Stimulated activated naive CD4-positive, alpha-beta T cell (primary cell): ENCODE data around the gene FARSB.
"Not testable (repeated sequence)": the region's sequence is repeated elsewhere in the genome, so short reads cannot be mapped to it uniquely, and the experiment has no call there.

Experiments
- DNase-seq, 6 experiments: peaks; one replicate each; lab custom pipeline; 2025; lab: John Stamatoyannopoulos, UW

The FARSB gene

DNA sequence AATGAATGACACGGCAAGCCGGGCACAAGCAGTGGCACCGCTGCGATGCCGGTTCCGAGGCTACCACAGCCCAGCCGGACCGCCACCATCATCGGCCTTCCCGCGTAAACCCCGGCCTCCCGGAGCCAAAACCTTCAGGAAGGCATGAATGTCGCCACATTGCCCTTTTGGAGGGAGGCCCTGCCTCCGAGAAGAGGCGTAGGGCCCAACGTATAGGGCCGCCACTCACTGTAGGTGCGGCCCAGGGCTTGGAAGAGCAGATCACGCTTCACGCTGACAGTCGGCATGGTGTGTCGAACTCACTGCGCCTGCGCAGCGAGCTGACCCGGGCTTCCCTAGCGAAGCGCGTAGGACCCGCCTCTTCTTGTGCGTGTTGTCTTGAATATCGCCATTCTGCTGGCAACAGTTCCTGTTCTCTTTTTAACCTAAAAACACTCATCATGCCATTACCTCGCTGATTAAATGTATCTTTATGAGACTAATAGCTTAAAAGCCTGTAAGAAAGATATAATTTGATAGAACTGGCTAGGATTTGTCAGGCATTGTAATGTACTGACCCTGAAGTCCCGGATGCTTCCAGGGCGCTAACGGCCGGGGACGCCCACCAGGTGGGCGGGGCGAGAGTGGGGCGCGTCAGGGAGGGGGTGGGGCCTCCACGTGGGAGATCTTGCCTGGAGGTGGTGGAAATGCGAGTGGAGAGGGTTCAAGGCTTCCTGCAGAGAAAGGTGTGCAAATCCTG lies at the start of gene FARSB:
FARSB (minus strand) TSS at position 306 of the 739 bp plus-strand sequence; CDS start at position 287, 19 bp downstream.
- DNase-seq, result peak; percentile 79 to 98 (median 94)

DNA sequence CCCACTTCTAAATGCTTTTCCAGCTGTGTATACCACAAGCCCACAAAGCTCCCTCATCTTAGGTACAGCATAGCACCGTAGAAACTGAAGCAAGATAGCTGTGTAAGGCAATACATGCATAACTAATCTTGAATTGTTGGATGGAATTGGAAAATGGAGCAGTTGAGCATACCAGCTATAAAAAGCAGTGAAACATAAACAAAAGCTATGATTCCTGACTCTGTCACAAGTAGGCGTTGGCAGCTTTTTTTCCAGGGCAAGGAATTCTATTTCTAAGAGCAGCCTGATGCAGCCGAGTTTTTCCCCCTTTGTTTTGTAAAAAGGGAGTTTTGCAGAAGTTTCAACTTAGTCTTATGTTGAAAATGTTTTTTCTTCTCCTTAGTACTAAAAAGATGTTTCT lies 48.0 kb upstream of the FARSB start:
- DNase-seq, result no peak

DNA sequence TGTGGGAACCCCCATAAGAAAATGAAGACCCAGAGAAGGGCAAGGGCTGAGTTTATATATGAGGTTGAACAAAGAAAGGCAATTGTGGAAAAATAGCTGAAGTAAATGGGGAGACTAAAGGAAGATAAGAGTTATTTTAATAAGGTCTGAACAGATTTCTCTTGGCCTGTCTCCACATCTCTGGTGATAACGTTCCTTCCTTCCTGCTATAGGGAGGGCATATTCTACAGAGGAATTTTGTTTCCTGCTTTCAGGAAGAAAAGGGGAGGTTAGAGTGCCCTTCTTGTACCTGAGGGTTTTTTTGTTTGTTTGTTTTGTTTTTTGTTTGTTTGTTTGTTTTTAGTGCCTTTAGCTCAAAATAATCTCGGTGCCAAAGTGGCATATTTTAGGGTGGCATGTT lies 47.2 kb upstream of the FARSB start:
- no peak for DNase-seq

DNA sequence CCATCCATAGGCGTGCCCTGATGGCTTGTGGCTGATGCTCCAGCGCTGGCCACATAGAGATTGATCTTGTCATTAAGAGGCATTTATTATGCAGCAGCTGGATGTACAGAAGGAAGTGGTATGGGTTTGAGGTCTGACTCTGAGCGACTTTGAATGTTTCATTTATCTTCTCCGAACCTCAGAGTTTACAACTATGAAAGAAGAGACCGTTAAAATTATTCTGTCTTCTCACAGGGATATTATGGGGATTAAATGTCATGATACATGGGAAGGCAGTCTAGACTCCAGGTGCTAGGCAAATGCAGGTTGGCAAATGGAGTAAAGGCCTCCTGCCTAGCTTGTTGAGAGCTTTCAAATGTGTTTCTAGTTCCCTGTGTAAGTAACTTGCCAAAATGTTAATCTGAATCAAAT lies 45.8 kb upstream of the FARSB start:
- peak in 1 of 6 experiments; percentile 10 for DNase-seq

DNA sequence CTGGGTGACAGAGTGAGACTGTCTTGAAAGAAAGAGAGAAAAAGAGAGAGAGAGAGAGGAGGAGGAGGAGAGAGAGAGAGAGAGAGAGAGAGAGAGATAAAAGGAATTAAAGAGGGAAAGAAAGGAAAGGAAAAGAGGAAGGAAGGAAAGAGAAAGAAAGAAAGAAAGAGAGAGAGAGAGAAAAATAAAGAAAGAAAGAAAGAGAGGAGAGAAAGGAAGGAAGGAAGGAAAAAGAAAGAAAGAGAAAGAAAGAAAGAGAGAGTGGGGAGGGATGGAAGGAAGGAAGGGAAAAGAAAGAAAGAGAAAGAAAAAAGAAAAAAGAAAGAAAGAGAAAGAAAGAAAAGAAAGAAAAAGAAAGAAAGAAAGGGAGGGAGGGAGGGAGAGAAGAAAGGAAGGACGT lies 45.3 kb upstream of the FARSB start:
- DNase-seq, result no peak

DNA sequence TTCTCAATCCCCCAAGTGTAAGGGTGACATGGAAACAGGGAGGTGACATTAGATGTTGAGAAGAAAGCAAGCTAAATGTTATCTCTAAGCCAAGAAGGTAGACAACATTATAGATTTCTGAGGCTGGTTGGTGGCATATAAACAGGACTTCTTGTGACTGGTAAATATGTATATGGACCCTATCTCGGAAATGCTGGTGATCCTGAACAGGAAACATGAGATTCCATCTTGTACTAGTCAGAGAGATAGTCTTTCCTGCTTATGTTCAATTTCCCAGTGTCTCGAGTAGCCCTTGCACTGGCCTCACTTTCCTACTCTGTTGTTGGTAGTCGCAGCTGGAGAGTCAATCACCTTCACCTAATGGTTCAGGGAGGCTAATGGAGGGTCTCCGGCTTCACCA lies 42.4 kb upstream of the FARSB start:
- DNase-seq, result no peak

DNA sequence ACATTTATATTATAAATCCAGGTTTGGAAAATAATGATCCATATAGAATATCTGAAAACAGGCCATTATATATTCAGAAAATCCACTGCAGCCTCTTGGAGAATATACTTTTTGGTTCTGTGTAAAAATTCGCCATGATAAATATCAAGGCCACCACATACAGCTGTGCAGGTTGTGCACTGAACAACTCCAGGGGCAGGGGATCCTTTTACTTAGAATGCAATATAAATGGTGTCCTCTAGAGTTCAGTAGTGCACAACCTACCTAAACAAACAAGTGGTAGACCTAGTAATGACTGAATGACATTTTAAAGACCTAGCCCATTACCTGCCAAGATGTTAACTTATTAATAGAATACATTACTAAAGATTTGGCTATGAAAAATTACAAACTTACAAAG lies 37.9 kb upstream of the FARSB start:
- DNase-seq, result no peak

DNA sequence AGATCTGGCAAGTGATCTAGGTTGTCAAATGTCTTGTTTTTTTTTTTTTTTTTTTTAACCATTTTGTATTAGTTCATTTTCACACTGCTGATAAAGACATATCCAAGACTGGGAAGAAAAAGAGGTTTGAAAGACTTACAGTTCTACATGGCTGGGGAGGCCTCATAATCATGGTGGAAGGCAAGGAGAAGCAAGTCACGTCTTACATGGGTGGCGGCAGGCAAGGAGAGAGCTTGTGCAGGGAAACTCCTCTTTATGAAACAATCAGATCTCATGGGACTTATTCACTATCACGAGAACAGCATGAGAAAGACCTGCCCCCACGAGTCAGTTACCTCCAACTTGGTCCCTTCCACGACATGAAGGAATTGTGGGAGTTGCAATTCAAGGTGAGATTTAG lies 37.5 kb upstream of the FARSB start:
- not testable (repeated sequence) for DNase-seq

DNA sequence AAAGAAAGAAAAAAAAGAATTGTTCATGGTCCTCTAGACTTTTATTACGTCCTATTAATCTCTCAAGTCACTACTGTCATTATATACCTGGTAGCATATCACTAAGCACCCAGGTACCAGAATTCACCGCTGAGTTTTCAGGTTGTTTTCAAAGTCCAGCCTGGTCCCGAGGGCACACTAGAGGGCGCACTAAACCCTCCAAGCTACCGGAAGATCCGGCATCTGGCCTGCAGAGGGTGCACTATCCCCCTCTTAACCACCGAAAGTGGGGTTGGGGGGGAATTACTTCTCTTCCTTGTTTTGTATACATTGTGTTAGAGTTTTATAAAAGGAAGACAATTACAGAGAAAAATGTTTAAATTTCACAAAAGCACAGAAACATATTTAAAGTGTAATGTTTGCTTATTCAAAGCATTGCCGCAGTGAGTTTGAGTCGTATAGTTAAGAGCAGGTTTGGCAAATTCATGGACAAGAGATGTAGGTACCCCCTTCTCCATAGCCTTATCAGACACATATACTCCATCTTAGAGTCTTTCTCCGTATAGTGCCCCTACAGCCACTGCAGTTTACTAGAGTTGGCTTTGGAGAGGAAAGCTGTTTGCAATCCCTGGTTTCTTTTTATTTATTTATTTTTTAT lies 34.8 kb upstream of the FARSB start:
- DNase-seq, result peak; percentile 33 to 74 (median 57)

DNA sequence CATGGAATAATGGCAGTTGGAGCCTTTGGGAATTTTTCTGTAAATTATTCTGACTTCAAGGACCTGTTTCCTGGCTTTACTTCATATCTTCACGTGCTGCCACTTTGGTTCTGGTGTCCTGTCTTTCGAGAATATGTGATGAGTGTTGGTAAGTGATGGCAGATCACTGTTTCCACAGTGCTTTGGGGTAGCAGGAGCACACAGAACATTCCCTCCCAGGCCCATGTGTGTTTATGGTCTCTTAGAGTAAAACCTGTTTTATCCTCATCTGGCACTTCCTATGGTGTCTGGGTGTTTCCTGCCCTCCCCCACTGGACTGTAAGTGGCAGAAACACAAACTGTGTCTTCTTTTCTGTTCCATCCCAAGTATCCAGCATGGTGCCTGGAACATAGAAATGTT lies 33.4 kb upstream of the FARSB start:
- DNase-seq, result no peak

DNA sequence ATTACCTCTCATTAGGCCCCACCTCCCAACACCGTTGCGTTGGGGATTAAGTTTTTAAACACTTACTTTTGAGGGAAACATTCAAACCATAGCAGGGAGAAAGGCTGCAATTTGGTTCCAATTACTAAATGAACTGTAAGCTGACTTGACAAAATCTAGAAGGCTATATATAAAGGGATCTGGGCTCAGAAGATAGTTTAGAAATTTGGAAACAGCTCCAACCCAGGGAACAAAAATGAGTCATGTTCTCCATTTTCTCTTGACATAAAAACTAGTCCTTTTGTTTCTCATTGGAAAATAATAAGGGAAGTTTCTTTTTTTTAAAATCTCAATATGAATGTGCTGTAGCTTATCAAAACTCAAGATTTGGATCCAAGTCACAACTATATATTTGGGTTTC lies 33.0 kb upstream of the FARSB start:
- DNase-seq, result no peak

DNA sequence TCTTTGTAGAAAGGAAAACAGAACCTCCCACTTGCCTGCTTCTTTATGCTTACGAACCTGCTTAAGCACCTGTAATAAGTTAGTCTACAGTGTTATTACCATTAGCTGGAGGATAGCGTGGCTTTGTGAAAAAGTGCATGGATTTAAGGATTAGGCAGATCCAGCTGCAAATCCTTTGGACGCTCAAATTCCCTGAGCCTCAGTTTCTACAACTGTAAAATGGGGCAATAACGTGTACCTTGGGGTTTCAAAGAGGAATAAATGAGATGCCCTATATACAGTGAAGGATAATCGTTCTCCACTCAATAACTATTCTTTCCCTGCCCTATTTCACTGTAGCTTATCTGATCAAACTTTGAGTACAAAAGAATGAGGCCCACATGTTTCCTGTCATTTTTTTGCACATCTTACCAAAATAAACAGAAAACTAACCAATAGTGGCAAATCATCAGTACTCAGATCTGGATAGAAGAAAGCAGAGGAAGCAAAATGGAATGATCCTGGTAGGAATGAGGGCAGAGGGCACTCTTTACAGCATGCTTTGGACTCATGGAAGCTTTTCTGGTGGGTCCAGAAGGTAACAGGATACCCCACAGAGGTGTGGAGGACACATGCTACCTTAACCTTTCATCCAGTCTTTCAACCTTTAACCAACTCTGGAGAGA lies 30.3 kb upstream of the FARSB start:
- DNase-seq, result no peak

DNA sequence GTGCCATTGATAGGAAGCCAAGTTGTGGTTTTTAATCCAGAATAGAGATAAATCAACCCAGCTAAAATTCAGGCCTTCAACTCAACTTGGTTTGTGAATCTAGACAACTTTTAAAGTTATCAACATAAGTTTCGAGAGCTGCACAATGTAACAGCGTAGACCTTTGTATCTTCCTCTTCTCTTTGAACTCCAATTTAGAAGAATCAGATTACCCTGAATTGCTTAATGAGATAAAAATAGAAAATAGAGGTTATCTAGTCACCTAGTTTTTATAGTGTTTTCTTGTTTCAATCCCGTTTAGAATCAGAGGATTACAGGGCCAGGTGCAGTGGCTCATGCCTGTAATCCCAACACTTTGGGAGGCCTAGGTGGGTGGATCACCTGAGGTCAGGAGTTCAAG lies 27.9 kb upstream of the FARSB start:
- no peak for DNase-seq

DNA sequence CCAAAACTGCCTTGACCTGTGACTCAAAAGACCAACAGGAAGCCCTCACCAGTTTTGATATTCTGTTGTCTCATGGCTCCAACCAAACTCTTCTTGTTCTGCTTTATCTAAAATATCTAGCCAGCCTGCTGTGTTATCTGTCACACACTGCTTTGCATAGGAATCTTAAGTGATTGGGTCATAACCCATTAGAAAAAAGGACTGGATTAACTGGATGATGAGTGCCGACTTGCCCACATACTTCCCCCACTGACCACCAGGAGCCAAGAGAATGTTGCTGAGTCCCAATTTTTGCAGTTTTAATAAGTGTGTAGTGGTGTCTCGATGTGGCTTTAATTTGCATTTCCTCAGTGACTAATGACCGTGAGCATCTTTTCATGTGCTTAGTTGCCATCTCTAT lies 22.1 kb upstream of the FARSB start:
- no peak for DNase-seq

DNA sequence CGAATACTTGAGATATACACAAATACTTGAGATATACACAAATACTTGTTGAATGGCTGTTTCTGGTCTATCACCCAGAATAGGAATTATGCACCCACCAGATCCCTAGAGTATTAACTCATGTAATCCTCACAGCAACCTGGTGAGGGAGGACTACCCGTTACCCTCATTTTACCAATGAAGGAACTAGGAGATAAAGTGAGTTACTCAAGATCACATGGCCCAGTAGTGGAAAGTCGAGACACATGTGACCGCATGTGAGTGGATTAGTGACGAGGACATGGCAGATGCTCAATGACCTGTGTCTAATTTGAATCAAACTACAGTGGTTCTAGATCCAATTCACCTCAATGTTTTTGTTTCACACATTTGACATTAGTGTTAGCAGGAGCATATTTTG lies 18.0 kb upstream of the FARSB start:
- no peak for DNase-seq

DNA sequence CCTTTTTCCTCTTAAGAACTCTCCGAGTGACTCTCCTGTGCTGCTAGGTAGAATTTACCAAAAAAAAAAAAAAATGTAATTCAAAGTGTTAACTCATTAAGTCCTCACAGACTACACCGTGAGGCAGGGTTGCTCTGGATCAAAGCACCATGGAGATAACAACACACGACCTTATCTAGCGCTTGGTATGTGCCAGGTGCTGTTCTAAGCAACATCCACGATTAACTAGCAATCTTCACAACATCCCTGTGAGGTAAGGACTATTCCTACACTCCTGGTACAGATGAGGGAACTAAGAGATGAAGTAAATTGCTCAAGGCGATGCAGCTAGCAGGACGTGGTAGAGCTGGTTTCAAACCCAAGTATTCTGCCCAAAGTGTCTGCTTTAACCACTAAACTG lies 17.4 kb upstream of the FARSB start:
- DNase-seq, result no peak

DNA sequence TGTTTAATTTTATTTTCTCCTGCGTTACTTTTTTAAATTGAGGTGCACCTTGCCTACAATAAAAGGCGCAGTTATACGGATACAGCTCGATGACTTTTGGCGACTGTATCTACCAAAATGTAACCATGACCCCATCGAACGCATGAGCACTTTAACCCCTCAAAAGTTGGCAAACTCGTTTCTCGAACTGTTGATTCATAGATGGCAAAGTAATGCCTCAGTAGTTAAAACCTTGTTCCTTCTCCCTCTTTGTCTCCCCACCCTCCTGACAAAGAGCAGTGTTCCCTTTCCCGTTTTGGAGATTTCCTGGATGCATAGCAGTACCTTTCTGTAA lies 16.1 kb upstream of the FARSB start:
- no peak for DNase-seq

DNA sequence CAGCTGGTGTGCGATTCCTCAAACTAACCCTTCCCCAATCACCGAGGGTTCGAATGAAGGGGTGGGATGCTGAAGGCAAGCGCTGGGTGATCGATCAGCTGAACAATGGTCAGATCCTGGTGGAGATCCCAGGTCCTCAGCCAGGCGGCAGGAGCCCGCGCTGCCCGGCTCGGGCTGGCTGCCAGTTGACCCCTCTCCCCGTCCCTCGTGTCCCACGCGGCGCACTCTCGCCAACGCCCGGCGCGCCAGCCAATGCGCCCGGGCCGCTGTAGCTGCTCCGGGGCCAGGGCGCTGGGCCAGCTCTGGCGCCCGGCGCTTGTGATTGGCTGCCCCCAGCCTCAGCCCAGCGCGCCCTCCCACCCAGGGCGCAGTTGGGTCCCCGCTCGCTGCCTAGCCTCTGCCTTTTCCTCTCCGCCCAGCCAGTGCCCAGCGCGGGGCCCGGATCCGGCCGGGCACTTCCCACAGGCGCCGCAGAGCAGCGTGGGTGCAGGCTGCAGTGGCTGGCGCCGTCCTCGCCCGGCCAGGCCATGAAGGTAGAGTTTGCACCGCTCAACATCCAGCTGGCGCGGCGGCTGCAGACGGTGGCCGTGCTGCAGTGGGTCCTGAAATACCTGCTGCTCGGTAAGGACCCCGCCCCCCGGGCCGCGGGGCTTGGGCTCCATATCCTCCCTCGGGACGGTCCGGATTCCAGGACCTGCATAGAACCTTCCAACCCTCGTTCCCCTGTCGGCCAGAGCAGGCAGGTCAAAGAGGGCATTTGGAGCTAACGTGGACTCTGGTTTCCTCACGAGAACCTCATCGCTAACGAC lies 15.6 kb upstream of the FARSB start, which contains the start of gene MOGAT1:
MOGAT1 (plus strand) TSS at position 400 of the 809 bp plus-strand sequence; CDS start at position 528, 128 bp downstream.
- DNase-seq, result no peak

DNA sequence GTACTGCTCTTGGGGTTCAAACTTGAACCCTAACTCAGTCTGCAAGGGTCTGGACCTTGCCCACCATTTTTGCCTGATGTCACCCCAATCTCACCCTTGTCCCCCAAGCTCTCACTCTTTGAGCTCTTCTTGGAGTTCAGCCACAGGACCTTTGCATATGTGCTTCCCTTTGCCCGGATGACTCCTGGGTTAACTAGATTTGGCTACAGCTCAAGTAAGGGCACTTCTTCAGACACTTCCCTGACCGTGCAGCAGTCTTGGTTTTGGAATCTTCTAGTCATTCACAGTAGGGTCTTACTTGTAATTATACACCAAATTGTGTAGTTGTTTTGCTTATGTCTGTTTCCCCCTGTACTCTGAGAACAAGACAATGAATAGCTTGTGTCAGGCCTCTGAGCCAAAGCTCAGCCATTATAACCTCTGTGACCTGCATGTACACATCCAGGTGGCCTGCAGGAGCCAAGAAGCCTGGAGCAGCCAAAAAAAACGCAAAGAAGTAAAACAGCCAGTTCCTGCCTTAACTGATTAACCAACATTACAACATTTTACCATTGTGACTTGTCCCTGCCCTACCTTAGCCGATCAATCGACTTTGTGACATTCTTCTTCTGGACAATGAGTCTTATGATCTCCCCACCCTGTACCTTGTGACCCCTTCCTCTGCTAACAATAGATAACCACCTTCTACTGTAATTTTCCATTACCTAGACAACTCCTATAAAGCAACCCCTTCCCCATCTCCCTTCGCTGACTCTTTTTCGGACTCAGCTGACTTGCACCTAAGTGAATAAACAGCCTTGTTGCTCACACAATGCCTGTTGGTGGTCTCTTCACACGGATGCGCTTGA lies 14.5 kb upstream of the FARSB start:
- no peak for DNase-seq

DNA sequence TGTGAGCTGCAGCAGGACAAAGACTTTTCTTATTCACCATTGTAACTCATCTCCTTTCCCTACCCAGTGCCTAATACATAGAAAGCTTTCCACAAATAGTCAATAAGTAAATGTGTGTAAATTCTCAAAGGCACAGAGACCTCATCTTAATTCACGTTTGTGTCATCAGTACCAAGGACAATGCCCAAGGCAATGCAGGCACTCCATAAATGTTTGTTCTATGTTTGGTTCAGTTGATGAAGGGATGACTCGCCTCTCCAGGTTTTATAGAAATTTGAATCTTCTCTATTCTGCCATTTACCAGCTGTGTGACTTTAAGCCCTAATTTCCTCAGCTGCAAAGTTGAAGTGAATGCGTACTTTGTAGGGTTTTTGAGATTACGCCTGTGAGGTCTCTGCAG lies 13.5 kb upstream of the FARSB start:
- DNase-seq, result no peak

DNA sequence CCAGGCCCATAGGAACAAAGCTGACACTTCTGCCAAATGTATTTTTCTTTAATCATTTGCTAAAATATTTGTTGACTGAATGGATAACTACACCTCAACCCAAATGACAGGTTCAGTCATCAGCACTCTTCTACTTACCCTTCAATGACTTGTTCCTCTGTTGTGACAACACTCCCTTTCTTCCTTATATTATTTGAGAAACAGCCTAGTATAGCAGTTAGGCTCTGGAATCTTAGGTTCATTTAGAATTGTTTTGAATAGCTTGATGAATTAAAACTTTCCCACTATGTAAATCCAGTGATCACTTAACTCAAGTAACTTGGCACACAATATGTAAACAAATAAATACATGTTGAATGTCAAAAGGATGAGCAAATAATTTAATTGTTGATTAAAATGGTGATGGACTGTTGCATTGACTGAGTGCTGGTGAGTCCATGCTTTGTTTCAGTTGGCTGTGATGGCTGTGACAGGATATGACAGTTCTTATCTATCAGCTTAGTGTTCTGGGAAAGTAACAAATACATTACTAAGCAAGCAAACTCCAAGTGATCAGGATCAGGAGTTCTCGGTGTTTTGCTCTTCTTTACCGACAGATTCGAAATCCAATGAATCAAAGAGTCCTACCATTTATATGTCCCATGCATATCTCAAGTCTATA lies 12.7 kb upstream of the FARSB start:
- DNase-seq, result no peak
